Natural killer cell (primary cell): ENCODE measurements around the gene TMEM74B. TPM values are rescaled to one million over a fixed set of nuclear protein-coding genes. Genes with fewer than 3 reads are reported as not detected.

ENCODE experiments used
- ATAC-seq, 3 donors: fragments of 150-1000 bp in 2 of 3; fragments of 200-7000 bp in 1 of 3; cut with Tn5 transposase; 1 replicate in 1 of 3; 2 replicates in 2 of 3; pipeline ENCODE4 v1.10.0; 2021; ENCODE audit warnings: mild to moderate bottlenecking in 2 of 3, moderate library complexity in 2 of 3
- DNase-seq, 2 donors: peaks; one replicate each; pipeline versions ENCODE4 v3.0.0 to v3.0.0-alpha.2; 2013 to 2021; ENCODE audit warnings: mixed read lengths in 1 of 2
- H3K27ac ChIP-seq: one replicate; pipeline ENCODE4 v1.5.1; 2013; ENCODE audit warnings: mild to moderate bottlenecking, low read length
- H3K27me3 ChIP-seq: one replicate; pipeline ENCODE4 v1.6.1; 2013; ENCODE audit warnings: low read length; ENCODE audit not compliant: control insufficient read depth, insufficient read depth
- H3K36me3 ChIP-seq: one replicate; pipeline ENCODE4 v1.6.1; 2013; ENCODE audit warnings: low read length; ENCODE audit not compliant: control insufficient read depth, insufficient read depth
- H3K4me1 ChIP-seq: one replicate; pipeline ENCODE4 v1.6.1; 2013; ENCODE audit warnings: low read length; ENCODE audit not compliant: control insufficient read depth, insufficient read depth
- H3K4me3 ChIP-seq: one replicate; pipeline ENCODE4 v1.5.1; 2013; ENCODE audit warnings: low read length
- H3K9me3 ChIP-seq: one replicate; pipeline ENCODE4 v1.6.1; 2013; ENCODE audit warnings: low read length; ENCODE audit not compliant: control insufficient read depth, insufficient read depth
- H3K27ac Mint-ChIP-seq, 2 donors: one replicate each; pipeline ENCODE4 v1.8.0; 2022; ENCODE audit warnings: mild to moderate bottlenecking in 2 of 2, mixed read lengths in 2 of 2, moderate library complexity in 1 of 2
- H3K27me3 Mint-ChIP-seq, 2 donors: one replicate each; pipeline ENCODE4 v1.8.0; 2022; ENCODE audit warnings: low read depth in 2 of 2, mixed read lengths in 2 of 2
- H3K36me3 Mint-ChIP-seq: one replicate; pipeline ENCODE4 v1.8.0; 2022; ENCODE audit warnings: mixed read lengths
- H3K4me1 Mint-ChIP-seq, 2 donors: one replicate each; pipeline ENCODE4 v1.8.0; 2022; ENCODE audit warnings: mixed read lengths in 2 of 2
- H3K4me3 Mint-ChIP-seq: one replicate; pipeline ENCODE4 v1.8.0; 2022; ENCODE audit warnings: mild to moderate bottlenecking, moderate library complexity, mixed read lengths
- H3K9me3 Mint-ChIP-seq, 2 donors: one replicate each; pipeline ENCODE4 v1.8.0; 2022; ENCODE audit warnings: mixed read lengths in 2 of 2
- WGBS: methylation state at CpG from one replicate; pipeline ENCODE4 v1.1.7; 2013; ENCODE audit warnings: missing lambda C conversion rate; ENCODE audit not compliant: insufficient coverage; 5-methylcytosine and 5-hydroxymethylcytosine counted together
- intact Hi-C: fragments of 100-400 bp; cut with micrococcal nuclease; formaldehyde crosslinking; loops from one replicate; pipeline ENCODE4 v1.14.2; 2022
- total RNA-seq, 4 donors: library from RNA; stranded (reverse); fragments of 120-200 nt in 1 of 4; gene quantifications; one replicate each; pipeline versions ENCODE4 v1.2.3 to v1.2.4, GENCODE V29; 2013 to 2022
- TF ChIP-seq, protein P1 (sequence below): fragments of 200-600 bp; IDR thresholded peaks from one replicate; pipeline ENCODE4 v1.8.0; 2022; ENCODE audit warnings: antibody characterized with exemption

Gene TMEM74B
- total RNA-seq, 3 donors from 2014 or later (not counting 1 experiment from before 2014, with no cell fraction given) = 0.35 TPM; not detected in 2

DNA sequence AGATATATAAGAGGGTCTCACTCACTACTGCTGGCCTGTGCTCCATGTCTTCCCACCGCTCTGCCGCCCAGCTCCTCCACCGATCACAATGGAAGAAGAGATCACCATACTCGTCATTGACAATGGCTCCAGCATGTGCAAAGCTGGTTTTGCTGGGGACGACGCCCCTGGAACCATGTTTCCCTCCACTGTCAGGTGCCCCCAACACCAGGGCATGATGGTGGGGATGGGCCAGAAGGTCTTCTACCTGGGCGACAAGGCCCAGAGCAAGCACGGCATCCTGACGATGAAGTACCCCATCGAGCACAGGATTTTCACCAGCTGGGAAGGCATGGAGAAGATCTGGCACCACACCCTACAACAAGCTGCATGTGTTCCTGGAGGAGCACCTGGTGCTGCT is 24.3 kb downstream of the TMEM74B start:
- Histone ChIP-seq H3K27ac (no peak overlapping the region), H3K27me3 (no peaks in the 10 kb centered on the region), H3K9me3 (no peaks in the 10 kb centered on the region), H3K4me1 (no peaks in the 10 kb centered on the region), H3K36me3 (peaks cover 53% of the 10 kb centered on the region), H3K4me3 (no peak overlapping the region)
- TF ChIP-seq, protein P1, sequence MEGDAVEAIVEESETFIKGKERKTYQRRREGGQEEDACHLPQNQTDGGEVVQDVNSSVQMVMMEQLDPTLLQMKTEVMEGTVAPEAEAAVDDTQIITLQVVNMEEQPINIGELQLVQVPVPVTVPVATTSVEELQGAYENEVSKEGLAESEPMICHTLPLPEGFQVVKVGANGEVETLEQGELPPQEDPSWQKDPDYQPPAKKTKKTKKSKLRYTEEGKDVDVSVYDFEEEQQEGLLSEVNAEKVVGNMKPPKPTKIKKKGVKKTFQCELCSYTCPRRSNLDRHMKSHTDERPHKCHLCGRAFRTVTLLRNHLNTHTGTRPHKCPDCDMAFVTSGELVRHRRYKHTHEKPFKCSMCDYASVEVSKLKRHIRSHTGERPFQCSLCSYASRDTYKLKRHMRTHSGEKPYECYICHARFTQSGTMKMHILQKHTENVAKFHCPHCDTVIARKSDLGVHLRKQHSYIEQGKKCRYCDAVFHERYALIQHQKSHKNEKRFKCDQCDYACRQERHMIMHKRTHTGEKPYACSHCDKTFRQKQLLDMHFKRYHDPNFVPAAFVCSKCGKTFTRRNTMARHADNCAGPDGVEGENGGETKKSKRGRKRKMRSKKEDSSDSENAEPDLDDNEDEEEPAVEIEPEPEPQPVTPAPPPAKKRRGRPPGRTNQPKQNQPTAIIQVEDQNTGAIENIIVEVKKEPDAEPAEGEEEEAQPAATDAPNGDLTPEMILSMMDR = no peak
- 96% methylated on average over 10 of the region's 10 CpGs for WGBS
- intact Hi-C loops = no loop called here
- no peak overlapping the region for H3K4me3 Mint-ChIP-seq
- peaks cover 12 to 15% of the 10 kb centered on the region in 2 donors for H3K4me1 Mint-ChIP-seq
- H3K9me3 Mint-ChIP-seq = peaks cover 0 to 4% of the 10 kb centered on the region in 2 donors
- ATAC-seq (no peak), DNase-seq (no peak)
- H3K27ac Mint-ChIP-seq = no peak overlapping the region
- no peaks in the 10 kb centered on the region for H3K27me3 Mint-ChIP-seq
- H3K36me3 Mint-ChIP-seq = peaks cover 18% of the 10 kb centered on the region

DNA sequence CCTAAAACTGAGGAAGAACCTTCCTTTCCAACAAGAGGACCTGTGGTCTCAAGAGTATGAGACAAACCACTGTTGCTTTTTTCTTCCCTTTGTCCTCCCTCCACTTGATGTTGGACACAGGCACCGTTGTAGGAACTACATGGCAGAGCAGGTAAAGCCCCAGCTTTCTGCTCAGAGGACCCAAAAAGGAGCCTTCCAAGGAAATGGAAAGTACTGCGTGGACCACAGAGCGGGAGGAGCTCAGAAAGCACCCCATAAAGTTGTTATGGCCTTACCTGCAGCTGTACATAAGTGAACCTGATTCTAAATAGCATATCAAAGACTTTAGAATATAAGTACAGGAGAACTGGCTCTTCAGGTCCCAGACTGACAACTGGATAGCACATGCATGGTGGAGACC is 29.4 kb downstream of the TMEM74B start:
- H3K4me1 Mint-ChIP-seq = peaks cover 26 to 34% of the 10 kb centered on the region in 2 donors
- TF ChIP-seq, protein P1 = no peak
- no peaks in the 10 kb centered on the region for H3K27me3 Mint-ChIP-seq
- Histone ChIP-seq H3K27me3 (no peaks in the 10 kb centered on the region), H3K9me3 (no peaks in the 10 kb centered on the region), H3K4me3 (no peak overlapping the region), H3K27ac (no peak overlapping the region), H3K36me3 (peaks cover 35% of the 10 kb centered on the region), H3K4me1 (no peaks in the 10 kb centered on the region)
- intact Hi-C loops = no loop called here
- H3K9me3 Mint-ChIP-seq = peaks cover 0 to 4% of the 10 kb centered on the region in 2 donors
- DNase-seq (no peak), ATAC-seq (no peak)
- no peak overlapping the region for H3K4me3 Mint-ChIP-seq
- peaks cover 22% of the 10 kb centered on the region for H3K36me3 Mint-ChIP-seq
- no peak overlapping the region for H3K27ac Mint-ChIP-seq
- WGBS = 81% methylated on average over 3 of the region's 3 CpGs

DNA sequence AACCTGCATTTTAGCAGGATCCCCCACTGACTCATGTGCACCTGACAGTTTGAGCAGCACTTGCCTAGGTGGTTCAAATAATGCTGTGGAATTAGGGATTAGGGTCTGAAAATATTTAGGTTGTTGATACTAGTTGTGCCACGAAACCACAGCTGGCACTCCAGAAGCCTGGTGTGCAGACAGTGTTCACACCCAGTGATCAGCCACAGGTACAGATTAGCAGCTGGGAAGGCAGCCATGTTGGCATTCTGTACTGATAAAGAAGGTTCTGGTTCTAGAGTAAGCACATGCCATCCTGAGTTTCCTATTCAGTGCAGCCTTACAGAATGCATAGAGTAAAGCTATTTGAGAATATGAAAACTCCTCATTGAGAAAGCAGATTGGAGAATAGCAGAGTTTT is 30.1 kb downstream of the TMEM74B start:
- Mint-ChIP-seq H3K4me1 (peaks cover 26 to 34% of the 10 kb centered on the region in 2 donors), H3K36me3 (peaks cover 22% of the 10 kb centered on the region), H3K4me3 (no peak overlapping the region), H3K27me3 (no peaks in the 10 kb centered on the region), H3K27ac (no peak overlapping the region), H3K9me3 (peaks cover 0 to 4% of the 10 kb centered on the region in 2 donors)
- intact Hi-C loops = no loop called here
- Histone ChIP-seq H3K36me3 (peaks cover 29% of the 10 kb centered on the region), H3K9me3 (no peaks in the 10 kb centered on the region), H3K27ac (no peak overlapping the region), H3K4me1 (no peaks in the 10 kb centered on the region), H3K4me3 (no peak overlapping the region), H3K27me3 (no peaks in the 10 kb centered on the region)
- WGBS = 95% methylated on average over 1 of the region's 1 CpG
- ATAC-seq (no peak), DNase-seq (no peak)
- TF ChIP-seq, protein P1 = no peak

DNA sequence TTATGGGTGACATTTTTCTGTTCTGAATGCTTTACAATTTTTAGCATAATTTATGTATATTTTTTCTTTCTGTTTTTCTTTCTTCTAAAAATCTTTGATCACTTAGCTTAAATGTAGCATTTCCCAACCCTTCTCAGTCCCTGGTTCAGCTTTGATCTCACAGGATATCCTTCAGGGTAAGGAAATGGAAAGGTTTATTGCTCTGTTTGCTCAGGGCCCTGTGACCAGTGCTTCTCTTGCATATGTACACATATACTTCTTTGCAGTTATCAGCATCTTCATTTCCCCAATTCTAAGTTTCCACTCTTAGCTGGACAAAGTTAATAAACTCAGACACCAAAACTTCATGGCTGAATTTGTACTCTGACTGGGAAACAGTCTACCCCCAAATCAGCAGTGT is 30.6 kb downstream of the TMEM74B start:
- H3K27me3 Mint-ChIP-seq = no peaks in the 10 kb centered on the region
- Histone ChIP-seq H3K4me1 (no peaks in the 10 kb centered on the region), H3K36me3 (peaks cover 26% of the 10 kb centered on the region), H3K4me3 (no peak overlapping the region), H3K27me3 (no peaks in the 10 kb centered on the region), H3K27ac (no peak overlapping the region), H3K9me3 (no peaks in the 10 kb centered on the region)
- no peak overlapping the region for H3K4me3 Mint-ChIP-seq
- peaks cover 22% of the 10 kb centered on the region for H3K36me3 Mint-ChIP-seq
- H3K9me3 Mint-ChIP-seq = peaks cover 0 to 4% of the 10 kb centered on the region in 2 donors
- intact Hi-C loops = no loop called here
- TF ChIP-seq, protein P1 = no peak
- peaks cover 26 to 34% of the 10 kb centered on the region in 2 donors for H3K4me1 Mint-ChIP-seq
- no peak overlapping the region for H3K27ac Mint-ChIP-seq
- DNase-seq (no peak), ATAC-seq (no peak)
